GM19351 (cell line): ENCODE data around the gene ARMH2.

Experiments used
- ATAC-seq: cut with Tn5 transposase; IDR thresholded peaks from one replicate; pipeline ENCODE4 v1.9.1; 2021; ENCODE audit warnings: mild to moderate bottlenecking, moderate library complexity; ENCODE audit not compliant: unreplicated experiment

The ARMH2 gene

DNA sequence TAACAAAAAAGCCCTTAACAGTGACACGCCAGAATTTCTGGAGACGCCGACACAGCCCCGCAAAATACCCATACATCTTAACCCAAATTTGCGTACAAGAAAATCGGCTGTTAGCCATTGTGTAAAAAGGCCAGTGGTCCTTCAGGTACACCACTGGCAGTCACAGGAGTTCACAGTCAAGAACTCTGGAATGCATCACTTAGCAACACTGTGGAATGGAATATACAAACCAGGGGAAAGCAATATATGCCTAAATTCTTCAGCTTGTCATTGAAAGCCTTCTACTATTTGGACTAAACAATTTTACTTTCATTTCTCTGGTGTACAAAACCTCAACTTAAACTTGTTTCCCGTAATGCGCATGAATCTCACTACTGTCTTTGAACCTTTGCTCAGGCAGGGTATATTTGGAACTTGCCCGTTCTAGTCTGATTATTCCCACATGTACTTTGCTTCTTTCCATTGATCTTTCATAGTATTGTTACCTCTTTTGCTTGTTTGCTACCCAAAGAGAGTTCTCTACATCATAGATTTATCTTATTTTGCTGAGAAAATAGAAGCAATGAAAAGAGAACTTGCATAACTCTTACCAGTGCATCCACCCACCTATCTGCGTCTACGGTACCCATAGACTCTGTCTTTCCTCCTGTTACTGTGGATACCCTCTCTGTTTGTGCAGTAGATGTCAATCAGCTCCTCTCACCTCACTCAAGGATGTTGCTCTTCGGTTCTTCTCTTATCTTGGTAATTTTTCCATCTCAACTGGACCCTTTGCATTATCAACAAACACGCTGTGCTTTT is at the start of gene ARMH2:
ARMH2 (minus strand) TSS at position 178 of the 801 bp plus-strand sequence; CDS start at position 118, 60 bp downstream.
- ATAC-seq = no peak

DNA sequence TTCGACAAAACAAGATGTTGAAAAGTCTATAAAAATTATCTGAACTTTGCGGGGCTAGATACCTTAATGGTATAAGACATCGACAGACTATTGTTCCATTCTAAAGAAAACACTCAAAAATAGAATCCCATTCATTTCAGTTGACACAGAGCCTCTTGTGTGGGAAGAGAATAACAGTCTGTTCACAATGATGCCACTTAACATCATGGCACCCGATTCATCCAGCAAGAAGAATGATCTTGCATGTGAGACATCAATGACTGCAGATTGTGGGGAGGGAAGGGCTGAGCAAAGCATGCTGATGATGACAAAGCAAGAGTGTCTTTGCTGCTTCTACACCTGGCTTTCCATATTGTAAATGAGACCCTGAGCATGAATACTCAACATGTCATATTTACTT is 49.7 kb upstream of the ARMH2 start:
- no peak for ATAC-seq

DNA sequence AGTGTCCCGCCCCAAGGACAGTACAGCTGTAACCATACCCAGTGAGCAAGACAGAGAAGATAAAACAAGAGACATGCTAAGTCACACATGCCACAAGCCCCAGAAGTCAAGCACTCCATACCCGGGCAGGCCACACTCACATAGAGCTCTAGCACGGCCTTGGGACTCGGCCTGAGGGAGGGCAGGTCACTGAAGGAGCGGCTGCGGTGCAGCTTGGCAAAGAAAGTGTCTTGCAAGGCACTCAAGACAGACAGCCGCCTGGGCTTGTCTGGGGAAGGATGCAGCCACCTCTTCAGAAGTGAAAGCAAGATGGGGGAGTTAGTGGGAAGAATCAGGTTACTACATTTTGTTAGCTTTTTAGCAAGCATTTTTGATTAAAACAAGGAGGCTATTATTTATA is 48.7 kb upstream of the ARMH2 start:
- ATAC-seq = no peak

DNA sequence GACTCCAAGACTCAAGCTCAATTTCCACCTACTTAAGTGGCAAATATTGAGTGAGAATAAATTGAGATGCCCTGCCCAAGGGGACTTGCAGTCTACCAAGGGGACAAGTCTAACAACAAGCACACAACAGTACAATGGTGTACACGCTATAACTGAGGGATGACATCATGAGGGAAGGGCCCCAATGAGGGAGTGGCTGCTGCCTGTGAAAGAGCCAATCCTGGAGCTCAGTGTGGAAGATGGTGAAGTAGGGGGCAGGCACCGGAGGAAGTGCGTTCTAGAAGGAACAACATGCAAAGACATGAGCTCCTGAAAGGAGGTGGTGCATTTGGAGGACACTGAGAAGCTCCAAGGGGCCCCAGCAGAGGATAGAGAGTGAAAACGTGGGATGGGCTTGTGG is 46.9 kb upstream of the ARMH2 start:
- no peak for ATAC-seq

DNA sequence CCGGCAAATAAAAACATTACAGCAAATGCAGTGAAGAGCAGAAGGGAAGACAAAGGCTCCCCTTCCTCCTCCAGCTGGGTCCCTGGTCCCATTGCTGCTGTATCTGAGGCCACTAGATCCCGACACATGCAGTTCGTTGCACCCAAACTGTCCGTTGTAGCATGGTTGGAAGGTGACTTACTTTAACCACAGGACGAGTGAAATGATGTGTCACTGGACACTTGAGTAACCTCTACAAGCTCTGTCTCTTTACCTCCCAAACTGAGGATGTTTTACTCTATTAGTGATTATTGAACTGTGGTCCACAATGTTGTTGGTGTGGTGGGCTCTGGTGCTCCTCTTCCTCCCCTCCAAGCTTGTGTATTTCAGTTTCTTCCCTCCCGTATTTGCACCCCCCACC is 46.2 kb upstream of the ARMH2 start:
- peak; percentile 71 for ATAC-seq

DNA sequence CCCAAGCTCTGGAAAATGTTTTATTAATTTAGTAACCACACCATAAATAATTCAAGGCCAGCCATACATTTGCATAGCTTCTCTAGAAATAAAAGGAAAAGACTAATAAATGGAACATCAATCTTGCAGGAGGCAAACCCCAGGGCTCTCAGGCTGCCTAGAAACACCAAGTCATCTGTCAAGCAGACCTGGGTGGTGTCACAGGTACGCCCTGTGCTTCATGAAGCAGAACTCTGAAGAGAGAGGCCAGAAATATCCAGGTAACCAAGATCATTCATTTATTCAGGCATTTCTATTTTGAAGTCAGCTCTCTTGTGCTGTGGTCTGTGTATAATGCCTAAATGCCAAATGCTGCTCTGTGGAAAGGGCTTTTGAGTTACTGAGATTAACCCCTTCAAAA is 45.3 kb upstream of the ARMH2 start:
- no peak for ATAC-seq

DNA sequence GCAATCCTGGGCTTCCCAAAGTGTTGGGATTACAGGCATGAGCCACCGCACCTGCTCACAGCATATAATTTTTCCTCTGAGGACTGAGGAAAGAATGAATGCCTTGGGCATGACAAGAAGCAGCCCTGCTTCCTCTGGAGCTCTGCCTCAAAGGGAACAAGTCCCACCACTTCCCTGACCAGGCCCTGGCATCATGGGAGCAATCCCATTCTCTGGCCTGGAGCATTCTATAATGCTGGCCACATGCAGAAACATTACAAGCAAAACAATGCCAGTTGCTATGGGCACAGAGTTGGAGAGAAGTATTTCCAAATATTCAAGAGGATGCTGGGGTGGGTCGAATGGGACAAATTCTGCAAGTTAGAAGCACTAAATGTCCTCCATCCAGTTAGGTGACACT is 41.5 kb upstream of the ARMH2 start:
- ATAC-seq = no peak

DNA sequence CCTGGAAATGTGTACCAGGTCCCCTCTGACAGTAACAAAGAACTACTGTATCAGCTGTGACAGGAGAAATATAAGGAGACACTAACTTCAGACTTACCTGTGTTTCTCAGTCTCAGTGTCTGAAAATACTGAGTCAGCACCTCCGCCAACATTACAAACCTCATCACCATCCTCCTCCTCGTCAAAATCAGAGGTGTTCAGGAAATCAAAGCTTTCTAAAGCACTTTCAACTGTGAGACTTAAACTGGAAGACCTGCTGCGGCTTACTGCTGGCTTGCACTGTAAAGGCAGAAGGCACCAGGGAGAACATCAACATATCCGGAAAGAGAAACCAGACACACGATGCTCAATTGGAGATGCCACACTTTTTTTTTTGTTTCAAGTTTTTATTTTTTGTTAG is 40.3 kb upstream of the ARMH2 start:
- no peak for ATAC-seq

DNA sequence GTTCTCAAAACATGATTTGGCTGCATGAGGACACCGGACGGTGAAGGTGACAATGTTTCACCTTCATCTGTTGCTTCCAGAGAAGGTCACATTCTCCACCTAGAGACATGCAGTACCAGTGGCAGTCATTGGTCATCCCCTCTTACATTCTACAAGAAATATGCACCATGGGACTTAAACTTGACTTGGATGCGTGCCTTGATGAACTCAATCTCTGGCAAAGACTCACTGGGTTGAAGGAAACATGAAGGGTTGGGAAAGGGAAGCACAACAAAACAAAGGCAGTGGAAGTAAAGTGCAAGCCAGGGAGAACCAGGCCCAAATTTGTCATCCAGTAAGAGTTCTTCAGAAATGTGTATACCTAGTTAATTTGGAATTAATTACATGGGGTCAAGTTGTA is 39.4 kb upstream of the ARMH2 start:
- no peak for ATAC-seq

DNA sequence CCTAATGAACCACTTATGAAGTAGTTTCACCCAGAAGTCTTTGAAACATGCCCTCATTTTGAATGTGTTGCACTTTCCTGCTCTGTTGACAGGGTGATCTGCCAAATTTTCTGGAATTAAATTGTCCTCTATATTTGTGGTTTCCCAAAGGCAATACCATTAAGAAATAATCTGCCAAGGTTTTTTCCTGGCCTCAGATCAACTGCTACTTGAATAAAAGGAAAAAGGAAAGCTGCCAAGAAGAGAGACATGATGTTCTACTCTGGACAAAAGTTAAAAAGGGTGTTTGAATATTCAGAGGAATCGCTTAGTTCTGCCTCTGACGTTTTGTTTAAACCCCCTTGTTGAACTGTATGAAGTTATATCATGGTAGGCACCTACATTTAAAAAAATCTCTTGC is 37.4 kb upstream of the ARMH2 start:
- ATAC-seq = no peak

DNA sequence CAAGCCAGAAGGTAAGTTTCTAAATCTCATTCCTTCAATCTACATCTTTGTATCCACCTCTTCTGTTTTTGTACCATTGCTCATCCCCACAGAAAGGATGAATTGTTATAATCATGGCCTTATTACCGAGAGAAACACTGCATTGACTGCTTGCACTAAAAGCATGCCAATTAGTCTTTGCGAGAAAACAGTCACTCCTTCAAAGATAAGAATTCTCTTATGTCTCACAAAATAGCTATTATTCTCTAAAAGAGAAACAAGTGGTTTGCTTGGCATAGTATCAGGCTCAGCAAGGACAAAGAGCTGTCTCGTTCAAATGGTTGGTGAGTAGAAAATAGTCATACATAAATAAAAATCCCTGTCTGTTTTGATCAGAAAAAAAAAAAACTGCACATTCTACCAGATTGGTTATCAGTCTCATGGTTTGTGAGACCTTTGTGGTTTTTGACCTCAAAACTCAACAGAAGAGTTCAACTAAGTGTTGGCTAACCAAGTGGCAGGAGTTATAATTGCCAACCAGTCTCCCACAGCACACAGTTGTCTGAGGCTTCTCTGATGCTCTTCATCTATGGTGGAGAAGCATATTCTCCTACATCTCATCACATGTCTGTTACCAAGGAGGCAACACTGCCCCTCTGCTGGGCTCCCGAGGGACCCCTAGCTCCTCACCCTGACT is 35.1 kb upstream of the ARMH2 start:
- no peak for ATAC-seq

DNA sequence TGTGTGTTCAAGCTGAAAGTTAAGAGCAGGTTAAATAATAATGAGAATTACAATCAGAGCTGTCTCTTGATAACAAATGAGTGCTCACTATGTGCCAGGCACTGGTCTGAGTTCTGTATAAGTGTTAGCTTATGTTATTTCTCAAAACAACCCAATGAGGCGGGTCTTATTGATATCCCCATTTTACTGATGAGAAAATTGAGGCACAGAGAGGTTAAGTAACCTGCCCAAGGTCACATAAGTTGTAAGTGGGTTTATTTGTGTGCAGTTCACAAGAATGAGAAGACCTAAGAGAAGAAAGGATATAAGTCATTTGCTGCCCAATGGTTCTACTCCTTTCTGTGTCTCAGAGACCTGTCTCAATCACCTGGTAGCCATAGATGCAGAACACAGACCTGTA is 34.1 kb upstream of the ARMH2 start:
- ATAC-seq = no peak

DNA sequence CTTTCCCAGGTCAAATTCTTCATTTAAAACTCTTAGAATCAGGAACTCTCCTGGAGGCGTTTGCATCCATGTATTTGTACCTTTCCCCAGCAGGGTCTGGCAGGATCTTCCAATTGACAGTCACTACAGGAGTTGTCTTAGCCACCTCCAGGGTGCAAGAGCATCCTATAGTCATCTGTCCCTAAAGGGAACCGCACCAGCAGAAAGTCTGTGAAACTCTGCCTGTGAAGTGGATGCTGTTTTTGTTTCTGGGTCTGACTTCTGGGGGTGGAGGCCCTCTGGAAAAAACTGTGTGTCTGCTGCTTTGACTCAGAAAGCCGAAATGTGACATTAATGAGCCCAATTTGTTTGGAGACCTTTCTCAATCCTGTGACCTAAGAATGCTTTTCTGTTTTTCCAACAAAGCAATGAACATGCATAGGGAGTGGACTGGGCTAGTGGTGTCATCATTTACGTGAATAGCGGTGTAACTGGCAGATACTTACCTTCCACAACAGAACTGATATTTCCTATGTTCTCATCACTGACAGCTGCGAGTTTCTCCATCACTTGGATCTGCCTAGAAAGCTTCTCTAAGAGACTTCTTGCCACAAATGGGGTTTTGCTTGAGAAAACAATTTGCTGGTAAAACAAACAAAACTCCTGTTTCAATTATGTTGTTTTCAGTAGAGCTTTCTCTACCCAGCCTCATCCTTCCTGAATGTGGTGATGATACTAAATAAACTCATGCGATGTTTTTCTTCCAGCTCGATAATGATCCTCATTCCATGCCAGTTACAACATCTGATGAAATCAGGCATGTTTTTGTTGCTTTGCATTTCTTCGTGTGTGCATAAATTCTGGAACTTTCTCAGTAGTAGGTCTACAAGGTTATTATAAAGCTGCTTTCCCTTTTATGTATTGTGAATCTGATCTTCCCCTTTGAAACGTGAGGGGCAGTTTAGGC is 33.3 kb upstream of the ARMH2 start:
- no peak for ATAC-seq

DNA sequence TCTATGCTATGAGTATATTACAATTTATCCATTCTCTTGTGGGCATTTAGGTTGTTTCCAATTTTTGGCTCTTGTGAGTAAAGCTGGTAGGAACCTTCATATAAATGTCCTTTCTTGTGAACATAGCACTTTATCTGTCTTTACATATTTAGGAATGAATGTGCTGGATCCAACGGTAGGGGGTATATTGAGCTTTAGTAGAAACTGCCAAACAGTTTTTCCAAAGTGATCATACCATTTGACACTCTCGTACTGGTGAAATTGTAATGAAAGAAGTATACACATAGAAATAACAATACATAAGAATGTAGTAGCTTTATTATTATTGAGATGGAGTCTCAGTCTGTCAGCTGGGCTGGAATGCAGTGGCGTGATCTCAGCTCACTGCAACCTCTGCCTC is 30.9 kb upstream of the ARMH2 start:
- ATAC-seq = no peak

DNA sequence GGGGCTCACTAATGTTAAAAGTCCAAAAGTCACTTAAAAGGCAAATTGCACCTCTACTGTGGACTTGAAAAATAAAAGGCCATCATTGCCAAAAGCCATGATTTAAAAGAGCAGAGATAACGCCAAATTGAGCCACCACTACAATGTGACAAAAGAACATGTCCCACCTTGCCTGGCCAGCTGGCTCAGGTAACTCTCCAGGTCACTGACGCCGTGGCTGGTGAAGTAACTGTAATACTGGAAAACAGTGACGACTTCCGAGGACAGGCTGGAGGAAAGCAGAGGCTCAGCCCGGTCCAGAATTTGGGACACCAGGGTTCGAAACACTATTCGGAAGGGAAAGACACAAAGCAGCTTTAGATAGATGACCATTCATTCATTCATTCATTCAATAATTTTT is 29.3 kb upstream of the ARMH2 start:
- ATAC-seq = no peak

DNA sequence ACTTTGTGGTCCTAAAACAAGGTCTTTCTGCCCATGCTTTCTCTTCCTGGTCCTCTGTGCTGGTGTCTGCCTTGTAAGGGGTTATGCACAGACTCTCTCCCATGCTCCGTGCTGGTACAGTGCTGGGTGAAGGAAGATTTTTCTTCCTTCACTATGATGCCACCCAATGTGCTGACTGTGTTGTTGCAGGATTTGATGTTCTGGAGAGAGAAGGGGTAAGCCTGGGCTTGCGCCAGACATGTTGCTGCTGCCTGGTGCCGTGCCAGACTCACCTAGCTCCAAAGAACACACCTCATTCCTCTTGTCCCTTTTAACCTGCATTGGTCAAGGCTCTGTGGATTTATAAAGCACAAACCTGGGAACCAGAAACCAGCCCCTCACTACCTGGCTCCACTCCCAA is 28.4 kb upstream of the ARMH2 start:
- no peak for ATAC-seq

DNA sequence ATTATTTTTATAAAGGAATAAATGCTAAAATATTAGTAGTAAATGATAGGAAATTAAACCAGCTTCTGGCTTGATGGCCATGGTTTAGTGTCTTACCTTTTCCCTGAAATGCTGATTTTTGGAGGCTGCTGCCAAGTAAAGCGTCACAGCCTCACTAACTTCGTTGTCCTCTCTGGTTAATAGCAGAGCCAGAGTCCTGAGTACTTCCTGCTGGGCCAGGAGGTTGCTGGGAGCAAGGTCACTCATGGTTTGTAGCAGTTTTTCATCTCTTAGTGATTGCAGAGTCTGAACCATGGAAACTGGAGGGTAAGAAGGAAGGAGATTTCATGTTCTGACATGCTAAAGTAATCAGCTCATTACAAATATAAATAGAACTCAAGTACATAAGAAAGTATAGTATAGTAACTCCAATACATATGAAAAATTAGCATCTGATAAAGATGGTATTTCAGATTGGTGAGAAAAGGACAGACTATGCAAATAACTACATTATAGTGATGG is 26.5 kb upstream of the ARMH2 start:
- no peak for ATAC-seq

DNA sequence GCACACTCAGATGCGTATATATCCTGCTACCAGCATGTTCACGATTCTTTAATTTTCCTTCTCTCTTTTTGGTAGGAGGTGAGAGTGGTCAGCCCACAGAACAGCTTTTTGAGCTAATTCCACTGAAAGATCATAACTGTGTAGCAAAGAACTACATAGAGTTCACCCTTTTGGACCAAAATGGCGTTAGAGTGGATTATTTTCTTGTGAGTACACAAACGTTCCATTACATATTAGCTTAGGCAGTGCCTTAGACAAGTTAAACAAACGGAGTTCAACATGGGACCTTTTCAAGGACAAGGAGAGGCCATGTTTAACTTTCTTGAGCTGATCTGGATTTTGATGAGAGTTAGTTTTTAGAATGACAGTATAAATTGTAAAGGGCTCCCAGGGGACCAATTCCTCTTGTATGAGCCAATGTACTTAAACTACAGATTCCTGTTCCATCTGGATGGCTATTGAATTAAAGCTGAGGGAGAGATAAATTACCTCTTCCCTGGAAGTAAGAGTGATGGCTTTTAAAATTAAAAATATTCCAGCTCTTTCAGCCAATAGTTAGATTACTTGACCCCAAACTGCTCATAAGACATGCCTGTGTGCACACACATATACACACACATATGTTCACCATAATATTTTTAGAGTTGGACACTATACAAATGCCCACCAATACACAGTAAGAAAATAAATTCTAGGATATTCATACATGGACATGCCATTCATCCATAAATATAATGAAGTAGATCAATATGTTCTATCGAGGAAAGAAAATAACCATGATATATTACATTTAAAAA is 25.6 kb upstream of the ARMH2 start:
- ATAC-seq = no peak

DNA sequence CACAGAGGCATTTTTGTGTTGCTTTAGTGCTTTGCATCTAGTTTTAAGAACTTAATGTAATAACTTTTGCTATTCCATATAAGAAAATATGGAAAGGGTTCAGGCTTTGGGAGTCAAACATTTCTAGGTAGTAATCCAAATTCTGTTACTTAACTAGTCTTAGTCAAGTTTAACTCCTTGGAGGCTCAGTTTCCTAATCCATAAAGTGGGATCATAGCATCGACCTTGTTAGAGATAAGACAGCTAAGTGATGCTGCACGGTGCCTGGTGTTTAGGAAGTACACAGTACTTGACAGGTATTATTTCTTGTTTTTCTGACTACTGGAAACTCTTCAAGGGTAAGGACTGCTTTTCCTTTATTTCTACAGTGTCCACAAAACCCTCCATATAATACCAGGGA is 24.5 kb upstream of the ARMH2 start:
- no peak for ATAC-seq

DNA sequence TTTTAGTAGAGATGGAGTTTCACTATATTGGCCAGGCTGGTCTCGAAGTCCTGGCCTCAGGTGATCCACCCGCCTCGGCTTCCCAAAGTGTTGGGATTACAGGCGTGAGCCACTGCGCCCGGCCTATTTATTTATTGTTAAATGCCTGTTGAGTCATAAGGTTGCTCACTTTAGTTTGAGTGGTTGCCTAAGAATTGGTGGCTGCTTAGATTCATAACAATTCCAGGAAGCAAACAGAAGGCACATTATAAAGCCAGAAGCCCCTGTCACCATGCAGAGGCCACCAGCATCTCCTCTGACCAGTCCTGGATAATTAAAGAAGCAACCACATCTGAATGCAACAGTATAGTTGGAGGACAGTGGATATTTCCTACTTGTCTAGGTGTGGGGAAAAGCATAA is 24.0 kb upstream of the ARMH2 start:
- no peak for ATAC-seq
